Measurements from ENCODE around the gene POLDIP3. TPM values are rescaled to one million over a fixed set of nuclear protein-coding genes. Genes with fewer than 3 reads are reported as not detected.

POLDIP3 gene, protein sequence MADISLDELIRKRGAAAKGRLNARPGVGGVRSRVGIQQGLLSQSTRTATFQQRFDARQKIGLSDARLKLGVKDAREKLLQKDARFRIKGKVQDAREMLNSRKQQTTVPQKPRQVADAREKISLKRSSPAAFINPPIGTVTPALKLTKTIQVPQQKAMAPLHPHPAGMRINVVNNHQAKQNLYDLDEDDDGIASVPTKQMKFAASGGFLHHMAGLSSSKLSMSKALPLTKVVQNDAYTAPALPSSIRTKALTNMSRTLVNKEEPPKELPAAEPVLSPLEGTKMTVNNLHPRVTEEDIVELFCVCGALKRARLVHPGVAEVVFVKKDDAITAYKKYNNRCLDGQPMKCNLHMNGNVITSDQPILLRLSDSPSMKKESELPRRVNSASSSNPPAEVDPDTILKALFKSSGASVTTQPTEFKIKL
- 112 TPM for polyA plus RNA-seq (2013, experiment 1 of 4)
- 102 TPM for polyA plus RNA-seq (2013, experiment 2 of 4)
- 84.2 TPM for polyA plus RNA-seq (2013, experiment 3 of 4)
- polyA plus RNA-seq (2013, experiment 4 of 4), result 88.5 TPM

DNA sequence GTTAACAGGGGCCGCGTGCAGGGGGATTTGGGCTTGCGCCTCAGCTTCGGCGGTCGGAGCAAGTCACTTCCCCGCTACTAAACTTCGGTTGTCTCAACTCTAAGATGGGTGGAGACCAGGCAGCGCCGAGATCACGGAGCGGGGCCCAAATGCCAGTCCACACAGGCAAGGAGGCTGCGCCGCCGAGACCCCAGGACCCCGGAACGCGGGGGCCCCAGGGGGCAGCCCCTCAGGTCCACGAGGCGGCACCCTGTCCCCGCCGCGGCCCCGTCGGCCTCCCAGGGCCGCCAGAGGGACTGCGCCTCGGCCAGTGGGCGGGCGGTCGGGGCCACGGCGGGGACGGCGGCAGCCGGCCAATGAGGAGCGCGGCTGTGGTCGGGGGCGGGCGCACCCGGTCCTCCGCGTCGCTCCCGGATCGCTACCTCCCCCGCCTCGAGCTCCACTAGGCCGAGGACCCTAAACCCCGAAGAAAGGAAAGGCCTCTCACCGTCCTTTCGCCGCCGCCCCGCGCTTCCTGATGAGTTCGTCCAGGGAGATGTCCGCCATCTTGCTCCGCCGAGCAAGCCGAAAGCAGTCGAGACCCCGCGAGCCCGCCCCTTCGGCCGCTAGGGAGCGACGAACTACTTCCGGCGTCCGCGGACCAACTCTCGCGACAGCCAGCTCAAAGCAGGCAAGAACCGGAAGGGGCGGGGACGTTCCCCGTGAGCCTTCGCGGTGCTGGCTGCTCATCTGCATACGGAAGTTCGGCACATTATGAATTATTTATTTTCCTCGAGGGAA lies at the start of gene POLDIP3:
Gene POLDIP3 (minus strand): TSS at position 572 of the 780 bp plus-strand sequence. CDS start 26 bp downstream, at position 546.
- peak within 1 kb of the TSS; percentile 82 for H3K4me3 ChIP-seq (ENCODE audit: insufficient read depth, low read depth, low read length)
- 0% methylated on average over 85 of the region's 85 CpGs for WGBS, 2 experiments
- H3K27me3 ChIP-seq (ENCODE audit: control insufficient read depth, insufficient read depth, low read length, poor library complexity, severe bottlenecking), result no peaks in the 10 kb centered on the region
- peaks cover 10% of the 10 kb centered on the region for H3K4me1 ChIP-seq (ENCODE audit: control insufficient read depth, insufficient read depth, low read length)
- H3K36me3 ChIP-seq (ENCODE audit: control insufficient read depth, insufficient read depth, low read length), result no peaks in the 10 kb centered on the region
- H3K27ac ChIP-seq (ENCODE audit: insufficient read depth, low read depth, low read length, poor library complexity, severe bottlenecking), result peak within 1 kb of the TSS; percentile 100
- no peaks in the 10 kb centered on the region for H3K9me3 ChIP-seq (ENCODE audit: control insufficient read depth, low read length)

- H3K4me3 ChIP-seq (ENCODE audit: insufficient read depth, low read depth, low read length), result peak overlapping the region; percentile 49
- H3K27me3 ChIP-seq (ENCODE audit: control insufficient read depth, insufficient read depth, low read length, poor library complexity, severe bottlenecking), result peaks cover 17% of the 10 kb centered on the region
- WGBS, 2 experiments, result 6 to 7% methylated on average over 68 of the region's 68 CpGs
- no peaks in the 10 kb centered on the region for H3K9me3 ChIP-seq (ENCODE audit: control insufficient read depth, low read length)
- no peaks in the 10 kb centered on the region for H3K36me3 ChIP-seq (ENCODE audit: control insufficient read depth, insufficient read depth, low read length)
- H3K4me1 ChIP-seq (ENCODE audit: control insufficient read depth, insufficient read depth, low read length), result no peaks in the 10 kb centered on the region
- no peak overlapping the region for H3K27ac ChIP-seq (ENCODE audit: insufficient read depth, low read depth, low read length, poor library complexity, severe bottlenecking)
These were observed 47.5 kb upstream of the POLDIP3 start for GRCh38 chr22:42661985-42662831.

DNA sequence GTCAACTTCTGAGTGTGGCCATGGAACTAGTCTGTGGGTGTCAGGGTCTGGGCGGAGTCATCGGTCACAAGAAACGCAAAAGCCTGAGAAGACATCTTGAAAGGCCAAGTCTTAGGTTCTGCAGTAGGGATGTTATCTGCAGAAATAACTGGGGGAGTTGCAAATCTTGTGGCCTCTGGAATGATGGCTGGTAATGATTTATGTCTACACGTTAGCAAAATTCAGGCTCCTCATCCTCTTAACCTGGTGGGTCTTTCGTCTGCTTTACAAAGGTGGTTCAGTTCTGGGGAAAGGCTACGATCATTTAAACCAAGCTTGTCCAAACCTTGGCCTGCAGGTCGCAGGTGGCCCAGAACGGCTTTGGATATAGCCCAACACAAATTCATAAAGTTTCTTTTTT lies 41.9 kb upstream of the POLDIP3 start:
- Histone ChIP-seq H3K4me1 (ENCODE audit: control insufficient read depth, insufficient read depth, low read length) (peaks cover 6% of the 10 kb centered on the region), H3K4me3 (ENCODE audit: insufficient read depth, low read depth, low read length) (no peak overlapping the region), H3K9me3 (ENCODE audit: control insufficient read depth, low read length) (no peaks in the 10 kb centered on the region), H3K27me3 (ENCODE audit: control insufficient read depth, insufficient read depth, low read length, poor library complexity, severe bottlenecking) (no peaks in the 10 kb centered on the region), H3K36me3 (ENCODE audit: control insufficient read depth, insufficient read depth, low read length) (no peaks in the 10 kb centered on the region), H3K27ac (ENCODE audit: insufficient read depth, low read depth, low read length, poor library complexity, severe bottlenecking) (no peak overlapping the region)
- WGBS, 2 experiments, result 91 to 95% methylated on average over 8 of the region's 8 CpGs

- Histone ChIP-seq H3K4me3 (ENCODE audit: insufficient read depth, low read depth, low read length) (no peak overlapping the region), H3K27ac (ENCODE audit: insufficient read depth, low read depth, low read length, poor library complexity, severe bottlenecking) (no peak overlapping the region), H3K36me3 (ENCODE audit: control insufficient read depth, insufficient read depth, low read length) (no peaks in the 10 kb centered on the region), H3K4me1 (ENCODE audit: control insufficient read depth, insufficient read depth, low read length) (peaks cover 6% of the 10 kb centered on the region), H3K9me3 (ENCODE audit: control insufficient read depth, low read length) (no peaks in the 10 kb centered on the region), H3K27me3 (ENCODE audit: control insufficient read depth, insufficient read depth, low read length, poor library complexity, severe bottlenecking) (no peaks in the 10 kb centered on the region)
- WGBS, 2 experiments, result 82 to 87% methylated on average over 9 of the region's 9 CpGs
These were observed 41.0 kb upstream of the POLDIP3 start for GRCh38 chr22:42655693-42656092.

DNA sequence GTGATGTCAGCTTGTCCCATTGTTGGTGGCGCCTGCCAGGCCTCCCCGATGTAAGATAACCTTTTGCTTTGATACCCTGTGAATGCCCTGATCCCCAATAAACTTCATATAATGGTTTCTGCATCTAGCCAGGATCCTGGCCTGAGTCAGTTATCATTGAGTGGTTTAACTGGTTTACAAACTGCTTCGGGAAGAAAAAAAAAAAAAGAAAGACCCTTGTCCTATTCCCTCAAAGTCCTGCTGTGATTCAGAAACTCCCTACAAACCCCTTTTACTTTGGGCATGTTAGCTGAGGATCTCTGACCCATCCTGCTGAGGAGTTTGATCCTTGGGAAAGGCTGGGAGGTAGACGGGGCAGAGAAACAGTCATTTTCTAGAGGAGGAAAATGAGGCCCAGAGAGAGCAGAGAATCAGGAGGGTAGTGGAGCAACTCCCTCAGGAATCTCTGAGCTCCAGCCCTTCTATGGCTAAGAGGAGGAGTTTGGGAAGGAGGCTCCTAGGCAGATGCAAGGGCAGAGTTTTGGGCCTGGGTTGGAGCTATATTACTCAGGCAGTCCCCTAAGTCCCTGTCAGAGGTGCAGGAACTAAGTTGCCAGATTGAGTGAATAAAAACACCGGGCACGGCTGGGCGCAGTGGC lies 39.9 kb upstream of the POLDIP3 start:
- H3K27ac ChIP-seq (ENCODE audit: insufficient read depth, low read depth, low read length, poor library complexity, severe bottlenecking), result no peak overlapping the region
- H3K9me3 ChIP-seq (ENCODE audit: control insufficient read depth, low read length), result no peaks in the 10 kb centered on the region
- H3K4me3 ChIP-seq (ENCODE audit: insufficient read depth, low read depth, low read length), result no peak overlapping the region
- 83 to 85% methylated on average over 7 of the region's 7 CpGs for WGBS, 2 experiments
- H3K27me3 ChIP-seq (ENCODE audit: control insufficient read depth, insufficient read depth, low read length, poor library complexity, severe bottlenecking), result no peaks in the 10 kb centered on the region
- peaks cover 6% of the 10 kb centered on the region for H3K4me1 ChIP-seq (ENCODE audit: control insufficient read depth, insufficient read depth, low read length)
- no peaks in the 10 kb centered on the region for H3K36me3 ChIP-seq (ENCODE audit: control insufficient read depth, insufficient read depth, low read length)

DNA sequence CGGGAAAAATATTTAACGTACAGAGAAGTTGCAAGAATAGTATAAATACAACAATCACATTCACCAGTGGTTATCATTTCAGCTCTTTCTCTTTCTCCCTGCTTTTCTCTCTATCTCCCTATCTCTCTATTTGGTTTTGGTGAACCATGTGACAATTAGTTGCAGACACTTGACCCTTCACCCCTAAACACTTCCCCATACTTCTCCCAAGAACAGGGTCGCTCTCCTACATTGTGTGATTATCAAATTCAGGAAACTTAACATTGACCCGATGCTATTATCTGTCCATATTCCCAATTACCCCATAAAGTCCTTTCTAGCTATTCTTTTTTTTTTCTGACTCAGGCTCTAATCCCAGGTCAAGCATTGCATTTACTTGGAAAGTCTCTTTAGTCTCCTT lies 39.3 kb upstream of the POLDIP3 start:
- Histone ChIP-seq H3K9me3 (ENCODE audit: control insufficient read depth, low read length) (no peaks in the 10 kb centered on the region), H3K27me3 (ENCODE audit: control insufficient read depth, insufficient read depth, low read length, poor library complexity, severe bottlenecking) (no peaks in the 10 kb centered on the region), H3K4me1 (ENCODE audit: control insufficient read depth, insufficient read depth, low read length) (peaks cover 6% of the 10 kb centered on the region), H3K27ac (ENCODE audit: insufficient read depth, low read depth, low read length, poor library complexity, severe bottlenecking) (no peak overlapping the region), H3K4me3 (ENCODE audit: insufficient read depth, low read depth, low read length) (no peak overlapping the region), H3K36me3 (ENCODE audit: control insufficient read depth, insufficient read depth, low read length) (no peaks in the 10 kb centered on the region)
- 94 to 97% methylated on average over 4 of the region's 4 CpGs for WGBS, 2 experiments

- H3K36me3 ChIP-seq (ENCODE audit: control insufficient read depth, insufficient read depth, low read length), result no peaks in the 10 kb centered on the region
- no peak overlapping the region for H3K4me3 ChIP-seq (ENCODE audit: insufficient read depth, low read depth, low read length)
- H3K9me3 ChIP-seq (ENCODE audit: control insufficient read depth, low read length), result no peaks in the 10 kb centered on the region
- H3K27me3 ChIP-seq (ENCODE audit: control insufficient read depth, insufficient read depth, low read length, poor library complexity, severe bottlenecking), result no peaks in the 10 kb centered on the region
- H3K27ac ChIP-seq (ENCODE audit: insufficient read depth, low read depth, low read length, poor library complexity, severe bottlenecking), result no peak overlapping the region
- peaks cover 15% of the 10 kb centered on the region for H3K4me1 ChIP-seq (ENCODE audit: control insufficient read depth, insufficient read depth, low read length)
- WGBS, 2 experiments, result 87 to 91% methylated on average over 7 of the region's 7 CpGs
These were observed 36.5 kb upstream of the POLDIP3 start for GRCh38 chr22:42651134-42651533.

DNA sequence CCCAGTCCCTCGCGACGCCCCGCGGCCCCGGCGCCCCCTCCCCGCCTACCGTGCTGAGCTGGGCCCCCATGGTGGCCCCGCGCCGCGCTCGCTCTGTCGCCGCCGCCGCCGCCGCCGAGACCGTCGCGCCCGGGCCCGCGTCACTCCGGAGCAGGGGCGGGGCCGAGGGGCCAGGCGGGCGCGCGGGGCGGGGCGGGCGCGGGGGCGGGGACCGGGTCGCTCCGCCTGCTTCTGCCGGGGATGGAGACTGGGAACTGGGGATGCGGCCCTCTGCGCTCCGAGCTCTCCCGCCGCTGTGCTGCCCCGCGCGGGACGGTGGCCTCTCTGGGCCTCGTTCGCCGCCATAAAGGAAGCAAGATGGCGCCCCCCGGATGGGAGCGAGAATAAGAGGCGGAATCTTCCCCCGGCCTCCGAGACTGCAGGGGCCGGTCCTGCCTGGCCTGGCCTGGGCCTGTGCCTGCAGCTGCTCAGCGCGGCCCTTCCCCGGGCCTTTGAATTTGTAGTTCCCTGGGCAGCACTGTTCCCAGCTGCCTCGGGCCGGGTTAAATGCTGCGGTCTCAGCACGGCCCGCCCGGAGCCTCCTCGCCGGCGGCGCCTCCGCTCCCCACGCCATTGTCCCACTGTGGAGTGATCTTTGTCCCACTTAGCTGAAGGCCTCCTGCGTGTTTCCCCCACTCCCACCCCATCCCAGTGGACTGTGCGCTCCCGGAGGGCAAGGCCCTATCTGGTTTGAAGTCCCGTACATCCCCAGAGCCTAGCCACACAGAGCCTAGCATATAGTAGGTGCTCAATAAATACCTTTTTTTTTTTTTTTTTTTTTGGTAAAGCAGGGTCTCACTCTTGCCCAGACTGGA lies 34.8 kb upstream of the POLDIP3 start, which contains the start of gene CYB5R3:
Gene CYB5R3 (minus strand): TSS at position 147 of the 854 bp plus-strand sequence. CDS start 77 bp downstream, at position 70.
- Histone ChIP-seq H3K36me3 (ENCODE audit: control insufficient read depth, insufficient read depth, low read length) (no peaks in the 10 kb centered on the region), H3K4me3 (ENCODE audit: insufficient read depth, low read depth, low read length) (peak within 1 kb of the TSS; percentile 67), H3K27ac (ENCODE audit: insufficient read depth, low read depth, low read length, poor library complexity, severe bottlenecking) (peak within 1 kb of the TSS; percentile 74), H3K27me3 (ENCODE audit: control insufficient read depth, insufficient read depth, low read length, poor library complexity, severe bottlenecking) (no peaks in the 10 kb centered on the region), H3K9me3 (ENCODE audit: control insufficient read depth, low read length) (no peaks in the 10 kb centered on the region), H3K4me1 (ENCODE audit: control insufficient read depth, insufficient read depth, low read length) (peaks cover 19% of the 10 kb centered on the region)
- WGBS, 2 experiments, result 10 to 12% methylated on average over 80 to 81 of the region's 81 CpGs
